ENCODE results near the gene CKS2.

Gene CKS2

DNA sequence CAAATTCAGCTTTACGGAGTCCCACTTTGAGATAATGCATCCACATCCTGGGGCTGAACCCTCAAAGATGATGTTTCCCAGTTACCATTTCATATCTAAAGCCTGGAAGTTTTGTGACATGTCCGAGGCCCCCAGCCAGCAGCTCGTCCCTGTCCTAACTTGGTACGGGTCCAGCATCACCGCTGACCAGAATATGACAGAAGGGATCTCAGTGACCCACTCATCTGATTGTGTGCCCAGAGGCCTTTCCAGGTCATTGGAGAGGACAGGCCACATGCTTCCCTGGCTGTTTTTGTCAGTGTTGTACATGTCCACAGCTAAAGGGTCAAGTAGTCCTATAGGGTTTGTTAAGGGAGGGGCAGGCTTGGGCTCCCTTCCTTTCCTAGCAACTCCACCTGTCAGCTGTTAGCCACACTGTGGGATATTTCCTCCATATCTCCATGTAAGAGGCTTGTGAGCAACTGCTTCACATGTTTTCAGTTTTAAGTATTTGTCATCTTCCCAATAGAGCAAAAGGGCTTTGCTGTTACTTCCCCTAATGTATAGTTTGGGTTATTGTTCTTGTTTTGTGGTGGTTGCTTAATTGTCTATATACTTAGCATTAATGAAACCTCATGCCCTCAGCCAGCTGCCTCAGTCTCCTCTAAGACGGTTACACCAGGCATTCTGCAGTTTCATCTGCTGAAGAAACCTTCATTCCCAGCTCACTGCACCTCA is 40.7 kb downstream of the CKS2 start:
- Histone ChIP-seq H3K36me3 (ENCODE audit: control insufficient read depth, insufficient read depth, low read length) (no peaks in the 10 kb centered on the region), H3K79me2 (no peaks in the 10 kb centered on the region), H2AFZ (no peak overlapping the region), H3K27me3 (ENCODE audit: control insufficient read depth, insufficient read depth, low read length) (no peaks in the 10 kb centered on the region), H3K4me1 (peaks cover 3% of the 10 kb centered on the region), H3K27ac (no peak overlapping the region), H3K9me3 (ENCODE audit: control insufficient read depth, low read length) (no peaks in the 10 kb centered on the region), H3K9ac (no peak overlapping the region), H3K4me3 (ENCODE audit: low read depth, low read length) (no peak overlapping the region), H3K4me2 (ENCODE audit: low read length) (no peak overlapping the region)
- TF ChIP-seq, protein P1, sequence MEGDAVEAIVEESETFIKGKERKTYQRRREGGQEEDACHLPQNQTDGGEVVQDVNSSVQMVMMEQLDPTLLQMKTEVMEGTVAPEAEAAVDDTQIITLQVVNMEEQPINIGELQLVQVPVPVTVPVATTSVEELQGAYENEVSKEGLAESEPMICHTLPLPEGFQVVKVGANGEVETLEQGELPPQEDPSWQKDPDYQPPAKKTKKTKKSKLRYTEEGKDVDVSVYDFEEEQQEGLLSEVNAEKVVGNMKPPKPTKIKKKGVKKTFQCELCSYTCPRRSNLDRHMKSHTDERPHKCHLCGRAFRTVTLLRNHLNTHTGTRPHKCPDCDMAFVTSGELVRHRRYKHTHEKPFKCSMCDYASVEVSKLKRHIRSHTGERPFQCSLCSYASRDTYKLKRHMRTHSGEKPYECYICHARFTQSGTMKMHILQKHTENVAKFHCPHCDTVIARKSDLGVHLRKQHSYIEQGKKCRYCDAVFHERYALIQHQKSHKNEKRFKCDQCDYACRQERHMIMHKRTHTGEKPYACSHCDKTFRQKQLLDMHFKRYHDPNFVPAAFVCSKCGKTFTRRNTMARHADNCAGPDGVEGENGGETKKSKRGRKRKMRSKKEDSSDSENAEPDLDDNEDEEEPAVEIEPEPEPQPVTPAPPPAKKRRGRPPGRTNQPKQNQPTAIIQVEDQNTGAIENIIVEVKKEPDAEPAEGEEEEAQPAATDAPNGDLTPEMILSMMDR (IDR thresholded peaks at IDR 0.05), result no peak

DNA sequence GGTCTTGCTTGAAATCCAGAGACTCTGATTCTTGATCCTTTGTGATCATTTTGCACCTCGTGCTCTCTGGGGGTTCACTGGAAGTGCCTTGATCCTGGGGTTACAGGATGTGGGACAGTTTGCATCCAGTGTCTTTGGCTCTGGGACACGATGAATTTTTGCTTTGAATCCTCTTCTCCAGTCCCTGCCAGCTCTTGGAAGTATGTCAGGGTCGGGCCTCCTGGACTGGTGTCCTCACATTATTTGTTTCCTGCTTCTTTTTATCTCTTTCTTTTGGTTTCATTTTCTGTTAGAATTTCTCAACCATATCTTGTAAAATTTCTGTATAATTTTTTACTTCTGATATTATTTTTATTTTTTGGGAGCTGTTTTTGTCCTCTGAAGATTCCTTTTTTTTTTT is 41.5 kb downstream of the CKS2 start:
- Histone ChIP-seq H3K4me3 (ENCODE audit: low read depth, low read length) (no peak overlapping the region), H3K27ac (no peak overlapping the region), H2AFZ (no peak overlapping the region), H3K36me3 (ENCODE audit: control insufficient read depth, insufficient read depth, low read length) (no peaks in the 10 kb centered on the region), H3K4me2 (ENCODE audit: low read length) (no peak overlapping the region), H3K4me1 (peaks cover 3% of the 10 kb centered on the region), H3K9ac (no peak overlapping the region), H3K79me2 (no peaks in the 10 kb centered on the region), H3K27me3 (ENCODE audit: control insufficient read depth, insufficient read depth, low read length) (no peaks in the 10 kb centered on the region), H3K9me3 (ENCODE audit: control insufficient read depth, low read length) (no peaks in the 10 kb centered on the region)
- TF ChIP-seq, protein P1 (IDR thresholded peaks at IDR 0.05), result no peak

DNA sequence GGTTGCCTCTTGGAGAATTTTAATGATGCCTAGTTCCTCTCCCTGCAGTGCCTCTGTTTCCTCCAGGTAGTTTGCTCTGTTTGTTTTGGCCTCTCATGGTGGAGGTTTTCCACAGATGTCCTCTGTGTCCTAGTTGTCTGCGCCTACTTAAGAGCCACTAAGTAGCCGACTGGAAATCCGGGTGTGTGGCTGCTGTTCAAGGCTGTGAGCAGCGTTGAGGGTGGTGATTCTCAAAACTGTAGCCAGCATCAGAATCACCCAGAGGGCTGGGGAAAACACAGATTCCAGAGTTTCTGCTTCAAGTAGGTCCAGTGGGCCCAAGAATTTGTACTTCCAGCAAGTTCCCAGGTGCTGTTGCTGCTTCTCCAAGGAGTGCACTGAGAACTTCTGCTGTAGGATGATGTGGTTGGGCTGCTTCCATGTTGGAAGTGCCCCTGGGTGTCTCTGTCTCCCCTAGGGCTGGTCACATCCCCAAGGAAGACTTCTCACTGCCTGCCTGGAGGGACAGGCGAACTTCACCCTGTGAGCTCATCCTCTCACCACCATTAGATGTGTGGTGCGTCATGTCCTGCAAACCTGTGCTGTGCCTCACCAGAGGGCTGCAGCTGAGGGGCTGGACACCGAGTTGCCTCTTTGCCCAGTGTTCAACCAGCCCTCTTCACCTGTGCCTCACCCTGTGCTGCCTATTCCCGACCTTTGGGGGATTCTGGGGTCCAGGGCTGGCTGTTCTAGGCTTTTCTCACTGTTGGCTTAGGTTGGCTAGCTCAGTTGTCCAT is 42.1 kb downstream of the CKS2 start:
- H3K9ac ChIP-seq, result no peak overlapping the region
- no peak overlapping the region for H3K27ac ChIP-seq
- no peak overlapping the region for H3K4me3 ChIP-seq (ENCODE audit: low read depth, low read length)
- no peaks in the 10 kb centered on the region for H3K79me2 ChIP-seq
- H3K4me1 ChIP-seq, result peaks cover 3% of the 10 kb centered on the region
- H3K36me3 ChIP-seq (ENCODE audit: control insufficient read depth, insufficient read depth, low read length), result no peaks in the 10 kb centered on the region
- no peak overlapping the region for H2AFZ ChIP-seq
- H3K27me3 ChIP-seq (ENCODE audit: control insufficient read depth, insufficient read depth, low read length), result no peaks in the 10 kb centered on the region
- no peak overlapping the region for H3K4me2 ChIP-seq (ENCODE audit: low read length)
- H3K9me3 ChIP-seq (ENCODE audit: control insufficient read depth, low read length), result no peaks in the 10 kb centered on the region
- TF ChIP-seq, protein P1 (IDR thresholded peaks at IDR 0.05), result no peak

DNA sequence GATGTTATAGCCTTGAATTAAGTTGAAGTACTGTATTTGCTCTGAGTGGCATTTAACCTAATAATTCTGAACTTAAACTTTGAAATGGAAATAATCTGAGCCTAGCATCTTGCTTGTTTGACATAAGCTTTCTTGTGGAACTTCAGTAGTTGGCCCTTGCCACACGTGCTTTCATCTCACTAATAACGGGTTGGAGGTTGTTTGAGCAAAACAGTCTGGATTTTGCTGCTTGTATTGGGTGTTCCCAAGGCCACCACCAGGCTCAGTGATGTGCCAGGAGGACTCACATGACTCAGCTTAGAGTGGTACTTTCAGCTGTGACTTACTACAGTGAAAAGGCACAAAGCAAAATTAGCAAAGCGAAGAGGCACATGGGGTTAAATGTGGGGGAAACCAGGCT is 43.0 kb downstream of the CKS2 start:
- Histone ChIP-seq H3K36me3 (ENCODE audit: control insufficient read depth, insufficient read depth, low read length) (no peaks in the 10 kb centered on the region), H3K4me3 (ENCODE audit: low read depth, low read length) (no peak overlapping the region), H3K9ac (no peak overlapping the region), H3K27me3 (ENCODE audit: control insufficient read depth, insufficient read depth, low read length) (no peaks in the 10 kb centered on the region), H3K4me2 (ENCODE audit: low read length) (no peak overlapping the region), H3K27ac (no peak overlapping the region), H3K79me2 (no peaks in the 10 kb centered on the region), H2AFZ (no peak overlapping the region), H3K9me3 (ENCODE audit: control insufficient read depth, low read length) (no peaks in the 10 kb centered on the region), H3K4me1 (peaks cover 3% of the 10 kb centered on the region)
- TF ChIP-seq, protein P1 (IDR thresholded peaks at IDR 0.05), result no peak
